Measurements from ENCODE around the gene KHDRBS2. TPM values are rescaled to one million over a fixed set of nuclear protein-coding genes. Genes with fewer than 3 reads are reported as not detected.

KHDRBS2 gene
- total RNA-seq (10 to 100 TPM in 1 of 2 donors, 1 to 10 TPM in 1; 9.2 to 13.0 TPM), polyA plus RNA-seq (ENCODE audit: insufficient read length in 2 of 2) (10 to 100 TPM; 10.3 to 11.7 TPM)
- long read RNA-seq, donor 1, partial matches to known transcripts, result 0 of 3 reads
- long read RNA-seq, donor 1, other reads (novel, unspliced or antisense), result 0 of 3 reads
- long read RNA-seq, donor 2, result 0 reads
- long read RNA-seq, donor 3, partial matches to known transcripts, result 0 of 3 reads
- long read RNA-seq, donor 3, other reads (novel, unspliced or antisense), result 0 of 3 reads
- long read RNA-seq, donor 4, partial matches to known transcripts, result 0 of 2 reads
- long read RNA-seq, donor 4, other reads (novel, unspliced or antisense), result 0 of 2 reads

- Histone ChIP-seq H3K27me3 (ENCODE audit: control insufficient read depth, insufficient read depth, low read length) (peaks cover 11% of the 10 kb centered on the region), H3K4me3 (ENCODE audit: low read depth, low read length) (peak within 1 kb of the TSS; percentile 56), H3K27ac (ENCODE audit: low read depth, low read length) (no peak within 1 kb of the TSS), H3K9me3 (ENCODE audit: control insufficient read depth, insufficient read depth, low read length) (no peaks in the 10 kb centered on the region), H3K4me1 (ENCODE audit: control insufficient read depth, insufficient read depth, low read length) (peaks cover 12% of the 10 kb centered on the region), H3K36me3 (ENCODE audit: control insufficient read depth, insufficient read depth, low read length) (no peaks in the 10 kb centered on the region)
- WGBS (ENCODE audit: insufficient coverage), result under 1% methylated on average over 64 of the region's 66 CpGs
- peak; percentile 78 to 98 (median 86) for DNase-seq (ENCODE audit: low read depth in 4 of 6, low spot score in 6 of 6)
Measured at GRCh38 chr6:62285612-62286469, at the start of gene KHDRBS2. Gene KHDRBS2, minus strand, starts transcription at chr6:62286225.

GRCh38 chr6:62328607-62329006 is 42.6 kb upstream of the KHDRBS2 start:
- no CpG with 5 or more reads among the region's 2 CpGs for WGBS (ENCODE audit: insufficient coverage)
- Histone ChIP-seq H3K4me1 (ENCODE audit: control insufficient read depth, insufficient read depth, low read length) (no peaks in the 10 kb centered on the region), H3K4me3 (ENCODE audit: low read depth, low read length) (no peak overlapping the region), H3K9me3 (ENCODE audit: control insufficient read depth, insufficient read depth, low read length) (peaks cover 4% of the 10 kb centered on the region), H3K36me3 (ENCODE audit: control insufficient read depth, insufficient read depth, low read length) (no peaks in the 10 kb centered on the region), H3K27ac (ENCODE audit: low read depth, low read length) (no peak overlapping the region), H3K27me3 (ENCODE audit: control insufficient read depth, insufficient read depth, low read length) (no peaks in the 10 kb centered on the region)
- DNase-seq (ENCODE audit: low read depth in 4 of 6, low spot score in 6 of 6), result peak in 1 of 6 donors; percentile 2

GRCh38 chr6:62324834-62325233 is 38.8 kb upstream of the KHDRBS2 start:
- no CpG with 5 or more reads among the region's 4 CpGs for WGBS (ENCODE audit: insufficient coverage)
- Histone ChIP-seq H3K9me3 (ENCODE audit: control insufficient read depth, insufficient read depth, low read length) (no peaks in the 10 kb centered on the region), H3K4me1 (ENCODE audit: control insufficient read depth, insufficient read depth, low read length) (no peaks in the 10 kb centered on the region), H3K27ac (ENCODE audit: low read depth, low read length) (no peak overlapping the region), H3K36me3 (ENCODE audit: control insufficient read depth, insufficient read depth, low read length) (no peaks in the 10 kb centered on the region), H3K27me3 (ENCODE audit: control insufficient read depth, insufficient read depth, low read length) (no peaks in the 10 kb centered on the region), H3K4me3 (ENCODE audit: low read depth, low read length) (no peak overlapping the region)
- no peak for DNase-seq (ENCODE audit: low read depth in 4 of 6, low spot score in 6 of 6)

GRCh38 chr6:62323818-62324431 is 37.9 kb upstream of the KHDRBS2 start:
- no peaks in the 10 kb centered on the region for H3K9me3 ChIP-seq (ENCODE audit: control insufficient read depth, insufficient read depth, low read length)
- H3K27ac ChIP-seq (ENCODE audit: low read depth, low read length), result no peak overlapping the region
- H3K4me3 ChIP-seq (ENCODE audit: low read depth, low read length), result no peak overlapping the region
- H3K36me3 ChIP-seq (ENCODE audit: control insufficient read depth, insufficient read depth, low read length), result no peaks in the 10 kb centered on the region
- 73% methylated on average over 2 of the region's 7 CpGs for WGBS (ENCODE audit: insufficient coverage)
- H3K27me3 ChIP-seq (ENCODE audit: control insufficient read depth, insufficient read depth, low read length), result no peaks in the 10 kb centered on the region
- no peaks in the 10 kb centered on the region for H3K4me1 ChIP-seq (ENCODE audit: control insufficient read depth, insufficient read depth, low read length)
- DNase-seq (ENCODE audit: low read depth in 4 of 6, low spot score in 6 of 6), result peak in 1 of 6 donors; percentile 20

- Histone ChIP-seq H3K4me1 (ENCODE audit: control insufficient read depth, insufficient read depth, low read length) (no peaks in the 10 kb centered on the region), H3K27ac (ENCODE audit: low read depth, low read length) (no peak overlapping the region), H3K36me3 (ENCODE audit: control insufficient read depth, insufficient read depth, low read length) (no peaks in the 10 kb centered on the region), H3K4me3 (ENCODE audit: low read depth, low read length) (no peak overlapping the region), H3K27me3 (ENCODE audit: control insufficient read depth, insufficient read depth, low read length) (no peaks in the 10 kb centered on the region), H3K9me3 (ENCODE audit: control insufficient read depth, insufficient read depth, low read length) (no peaks in the 10 kb centered on the region)
- DNase-seq (ENCODE audit: low read depth in 4 of 6, low spot score in 6 of 6), result peak in 1 of 6 donors; percentile 4
- WGBS (ENCODE audit: insufficient coverage), result no CpG with 5 or more reads among the region's 3 CpGs
Measured at GRCh38 chr6:62298745-62299392, 12.8 kb upstream of the KHDRBS2 start.

GRCh38 chr6:62296541-62296940 is 10.5 kb upstream of the KHDRBS2 start:
- H3K36me3 ChIP-seq (ENCODE audit: control insufficient read depth, insufficient read depth, low read length), result no peaks in the 10 kb centered on the region
- no CpG with 5 or more reads among the region's 1 CpG for WGBS (ENCODE audit: insufficient coverage)
- H3K9me3 ChIP-seq (ENCODE audit: control insufficient read depth, insufficient read depth, low read length), result no peaks in the 10 kb centered on the region
- H3K27ac ChIP-seq (ENCODE audit: low read depth, low read length), result no peak overlapping the region
- no peak overlapping the region for H3K4me3 ChIP-seq (ENCODE audit: low read depth, low read length)
- no peak for DNase-seq (ENCODE audit: low read depth in 4 of 6, low spot score in 6 of 6)
- no peaks in the 10 kb centered on the region for H3K4me1 ChIP-seq (ENCODE audit: control insufficient read depth, insufficient read depth, low read length)
- no peaks in the 10 kb centered on the region for H3K27me3 ChIP-seq (ENCODE audit: control insufficient read depth, insufficient read depth, low read length)

- 44% methylated on average over 1 of the region's 1 CpG for WGBS (ENCODE audit: insufficient coverage)
- no peaks in the 10 kb centered on the region for H3K9me3 ChIP-seq (ENCODE audit: control insufficient read depth, insufficient read depth, low read length)
- H3K4me1 ChIP-seq (ENCODE audit: control insufficient read depth, insufficient read depth, low read length), result peaks cover 12% of the 10 kb centered on the region
- H3K4me3 ChIP-seq (ENCODE audit: low read depth, low read length), result no peak overlapping the region
- H3K27ac ChIP-seq (ENCODE audit: low read depth, low read length), result no peak overlapping the region
- DNase-seq (ENCODE audit: low read depth in 4 of 6, low spot score in 6 of 6), result peak in 1 of 6 donors; percentile 17
- no peaks in the 10 kb centered on the region for H3K36me3 ChIP-seq (ENCODE audit: control insufficient read depth, insufficient read depth, low read length)
- peaks cover 11% of the 10 kb centered on the region for H3K27me3 ChIP-seq (ENCODE audit: control insufficient read depth, insufficient read depth, low read length)
Measured at GRCh38 chr6:62288974-62289373, 2.9 kb upstream of the KHDRBS2 start.

- Histone ChIP-seq H3K27me3 (ENCODE audit: control insufficient read depth, insufficient read depth, low read length) (peaks cover 11% of the 10 kb centered on the region), H3K27ac (ENCODE audit: low read depth, low read length) (no peak overlapping the region), H3K4me3 (ENCODE audit: low read depth, low read length) (no peak overlapping the region), H3K36me3 (ENCODE audit: control insufficient read depth, insufficient read depth, low read length) (no peaks in the 10 kb centered on the region), H3K4me1 (ENCODE audit: control insufficient read depth, insufficient read depth, low read length) (peaks cover 12% of the 10 kb centered on the region), H3K9me3 (ENCODE audit: control insufficient read depth, insufficient read depth, low read length) (no peaks in the 10 kb centered on the region)
- no CpG with 5 or more reads among the region's 2 CpGs for WGBS (ENCODE audit: insufficient coverage)
- no peak for DNase-seq (ENCODE audit: low read depth in 4 of 6, low spot score in 6 of 6)
Measured at GRCh38 chr6:62288562-62288961, 2.5 kb upstream of the KHDRBS2 start.

- Histone ChIP-seq H3K9me3 (ENCODE audit: control insufficient read depth, insufficient read depth, low read length) (no peaks in the 10 kb centered on the region), H3K36me3 (ENCODE audit: control insufficient read depth, insufficient read depth, low read length) (no peaks in the 10 kb centered on the region), H3K4me1 (ENCODE audit: control insufficient read depth, insufficient read depth, low read length) (peaks cover 12% of the 10 kb centered on the region), H3K4me3 (ENCODE audit: low read depth, low read length) (peak overlapping the region; percentile 56), H3K27ac (ENCODE audit: low read depth, low read length) (no peak overlapping the region), H3K27me3 (ENCODE audit: control insufficient read depth, insufficient read depth, low read length) (peaks cover 11% of the 10 kb centered on the region)
- DNase-seq (ENCODE audit: low read depth in 4 of 6, low spot score in 6 of 6), result no peak
- WGBS (ENCODE audit: insufficient coverage), result 1% methylated on average over 9 of the region's 13 CpGs
Measured at GRCh38 chr6:62286470-62286843, 432 bp upstream of the KHDRBS2 start.

Measured in spinal cord (tissue), 10 donors.